D341Med (cell line): ENCODE measurements around the gene DHX16.
"Not testable (repeated sequence)": the region's sequence is repeated elsewhere in the genome, so short reads cannot be mapped to it uniquely, and the experiment has no call there.

Experiments
- DNase-seq: peaks from one replicate; pipeline ENCODE4 v3.0.0; 2012; ENCODE audit warnings: low spot score

The DHX16 gene

DNA sequence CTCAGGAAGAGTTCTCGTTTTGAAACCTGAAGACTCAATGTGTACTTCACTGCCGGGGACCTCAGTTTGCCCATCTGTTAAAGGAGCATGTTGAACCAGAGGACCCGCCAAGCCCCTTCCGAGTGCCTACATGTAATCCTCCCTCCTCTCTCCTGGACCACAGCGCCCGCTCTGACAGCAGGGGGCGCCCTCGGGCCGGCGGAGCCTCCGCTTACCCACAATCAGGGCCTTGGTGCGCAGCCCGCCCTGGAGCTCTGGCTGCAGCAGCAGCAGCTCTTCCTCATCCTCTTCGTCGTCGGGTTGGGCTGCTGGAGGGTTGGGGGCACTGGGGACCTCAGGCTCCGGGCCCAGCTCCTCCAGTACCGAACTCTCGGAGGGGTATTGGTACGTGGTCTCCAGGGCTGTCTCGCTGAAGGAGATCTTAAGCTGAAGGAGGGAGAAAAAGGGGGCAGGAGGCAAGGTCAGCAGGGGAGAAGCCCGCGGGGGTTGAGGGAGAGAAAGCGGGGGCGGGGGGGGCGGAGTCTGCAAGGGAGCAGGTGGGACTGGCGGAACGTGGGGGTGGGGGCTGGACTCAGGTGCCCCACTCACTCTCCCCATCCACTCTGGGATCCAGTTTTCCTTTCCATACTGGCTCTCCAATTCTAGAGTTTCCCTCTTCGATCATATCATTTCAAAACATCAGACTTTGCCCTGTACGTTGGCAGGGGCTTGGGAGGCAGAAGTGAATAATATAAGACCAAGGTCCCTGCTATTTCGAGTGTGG lies 6.3 kb upstream of the DHX16 start:
- DNase-seq, result peak; percentile 91

DNA sequence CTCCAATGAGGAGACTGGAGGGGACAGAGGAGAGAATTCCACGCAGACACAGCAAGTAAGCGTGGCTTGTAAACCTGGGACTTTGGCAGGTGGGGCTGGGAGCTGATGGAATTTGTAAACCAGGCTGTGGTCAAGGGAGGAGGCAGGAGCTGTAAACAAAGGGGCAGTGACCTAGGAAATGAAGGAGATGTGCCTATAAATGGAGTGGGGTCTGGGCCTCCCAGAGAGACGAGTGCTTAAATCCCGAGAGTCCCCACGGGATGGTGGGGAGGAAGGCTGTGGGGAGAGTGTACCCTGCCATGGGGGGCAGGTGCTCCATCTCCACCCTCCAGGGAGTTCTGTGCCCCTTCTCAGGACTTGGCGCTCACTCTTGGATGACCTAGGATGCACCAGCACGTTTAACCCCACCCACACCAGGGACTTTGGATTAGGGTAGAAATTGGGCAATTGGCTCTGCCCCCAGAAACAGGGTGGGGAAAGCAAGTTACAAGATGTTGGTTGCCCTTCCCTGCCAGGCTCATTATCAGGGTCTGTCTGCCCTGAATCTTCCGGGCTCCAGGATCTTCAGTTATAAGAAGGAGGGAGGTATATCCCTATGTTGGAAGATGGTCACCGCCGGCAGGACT lies 4.0 kb upstream of the DHX16 start:
- no peak for DNase-seq

DNA sequence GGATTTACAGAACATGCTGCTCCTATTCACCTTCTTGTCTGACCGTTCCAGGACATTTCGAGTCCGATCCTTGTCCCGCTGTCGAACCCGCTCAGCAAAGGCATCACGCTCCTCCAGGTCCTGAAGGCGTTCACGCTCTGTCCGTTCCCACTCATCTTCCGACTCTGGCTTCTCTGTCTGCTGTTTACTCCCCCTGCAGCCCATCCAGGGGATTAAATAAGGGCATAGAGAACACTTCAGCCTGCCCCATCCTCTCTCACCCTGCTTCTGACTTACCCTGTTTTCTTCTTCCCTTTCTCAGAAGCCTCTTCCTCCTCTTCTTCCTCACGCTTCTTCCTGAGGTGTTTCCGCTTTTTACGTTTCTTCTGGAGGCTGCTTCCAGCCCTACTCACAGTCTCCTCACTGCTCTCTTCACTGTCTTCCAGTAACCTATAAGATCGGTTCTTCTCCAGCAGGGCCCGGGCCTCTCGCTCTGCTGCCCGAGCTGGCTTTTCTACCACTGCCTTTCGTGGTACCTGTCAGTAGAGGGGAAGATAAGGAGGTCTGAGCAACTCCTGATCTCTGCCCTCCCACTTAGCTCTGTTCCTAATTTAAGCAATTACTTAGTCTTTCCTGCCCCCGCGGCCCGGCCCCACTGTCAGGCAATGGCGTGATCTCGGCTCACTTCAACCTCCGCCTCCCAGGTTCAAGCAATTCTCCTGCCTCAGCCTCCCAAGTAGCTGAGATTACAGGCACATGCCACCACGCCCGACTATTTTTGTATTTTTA lies 1.9 kb downstream of the DHX16 start:
- no peak for DNase-seq

DNA sequence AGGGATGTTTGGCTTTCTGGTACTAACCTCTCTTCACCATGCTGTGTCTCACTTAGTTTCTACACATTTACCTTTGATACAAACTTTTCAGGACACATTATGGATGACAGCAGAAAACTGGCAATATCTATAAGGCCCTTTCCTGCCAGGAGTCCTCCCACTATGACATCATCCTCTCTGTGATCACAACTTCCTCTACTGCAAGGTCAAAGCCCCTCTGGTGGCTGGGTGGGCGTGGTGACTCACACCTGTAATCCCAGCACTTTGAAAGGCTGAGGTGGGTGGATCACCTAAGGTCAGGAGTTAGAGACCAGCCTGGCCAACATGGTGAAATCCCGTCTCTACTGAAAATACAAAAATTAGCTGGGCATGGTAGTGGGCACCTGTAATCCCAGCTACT lies 6.5 kb downstream of the DHX16 start:
- DNase-seq, result not testable (repeated sequence)

DNA sequence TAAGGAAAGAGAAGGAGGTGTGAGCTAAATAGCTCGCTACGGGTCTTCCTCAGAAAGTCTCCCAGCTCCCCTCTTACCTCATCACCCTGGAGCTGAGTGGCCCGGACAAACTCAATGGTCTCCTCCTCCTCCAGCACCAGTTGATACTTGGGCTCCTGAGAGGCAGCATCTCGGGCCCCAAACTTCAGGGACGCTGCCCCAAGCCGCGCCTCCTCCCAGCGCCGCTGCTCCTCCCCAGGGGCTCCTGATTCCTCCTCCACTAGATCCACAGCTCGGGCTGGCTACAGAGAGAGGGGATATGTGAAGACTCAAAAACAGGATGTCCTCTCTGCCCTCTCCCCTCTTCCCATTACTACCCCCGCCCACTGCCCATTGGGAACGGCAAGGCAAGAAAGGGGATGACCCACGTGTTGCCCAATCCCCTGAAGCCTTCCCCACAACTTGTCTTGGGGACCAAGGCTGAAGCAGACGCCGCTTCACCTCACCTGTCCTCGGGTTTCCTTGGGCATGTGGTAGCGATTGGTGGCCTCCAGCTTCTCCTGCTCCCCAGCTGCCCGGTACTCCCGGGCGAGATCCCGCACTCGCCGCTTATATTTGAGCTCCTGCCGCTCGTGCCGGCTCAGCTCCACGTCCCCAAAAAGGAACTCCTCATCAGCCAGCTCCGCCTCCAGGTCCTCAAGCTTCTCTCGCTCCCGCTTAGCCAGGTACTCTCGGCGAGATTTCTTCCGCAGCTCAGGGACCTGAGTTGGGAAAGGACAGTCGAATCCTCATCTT lies 7.6 kb downstream of the DHX16 start:
- no peak for DNase-seq

DNA sequence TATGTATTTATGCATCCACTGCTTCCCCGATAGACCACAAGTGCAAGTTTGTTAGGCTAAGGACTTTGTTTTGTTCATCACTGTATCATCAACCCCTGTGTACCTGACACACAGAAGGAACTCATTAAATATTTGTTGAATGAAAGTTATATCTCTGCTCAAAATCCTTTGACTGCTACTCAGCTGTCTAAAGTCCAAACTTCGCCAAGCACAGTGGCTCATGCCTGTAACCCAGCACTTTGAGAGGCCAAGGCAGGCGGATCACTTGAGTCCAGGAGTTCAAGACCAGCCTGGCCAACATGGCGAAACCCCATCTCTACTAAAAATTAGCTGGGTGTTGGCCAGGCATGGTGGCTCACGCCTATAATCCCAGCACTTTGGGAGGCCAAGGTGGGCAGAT lies 14.9 kb downstream of the DHX16 start:
- not testable (repeated sequence) for DNase-seq

DNA sequence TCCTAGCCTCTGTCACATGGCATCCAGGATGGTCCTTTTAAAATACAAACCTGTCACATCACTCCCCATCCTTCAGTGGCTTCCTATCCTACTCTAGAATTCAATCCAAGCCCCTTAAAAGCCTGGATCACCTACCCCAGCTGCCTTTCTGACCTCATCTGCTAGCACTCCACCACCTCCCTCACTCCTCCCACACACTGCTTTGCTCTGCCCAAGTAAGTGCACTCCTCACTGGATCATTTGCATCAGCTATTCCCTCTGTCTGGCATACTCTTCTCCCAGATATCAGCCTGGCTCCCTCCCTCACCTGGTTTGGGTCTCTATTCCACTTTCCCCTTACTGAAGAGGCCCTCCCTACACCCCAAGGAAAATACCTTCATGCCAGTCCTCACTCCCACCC lies 15.4 kb downstream of the DHX16 start:
- no peak for DNase-seq

DNA sequence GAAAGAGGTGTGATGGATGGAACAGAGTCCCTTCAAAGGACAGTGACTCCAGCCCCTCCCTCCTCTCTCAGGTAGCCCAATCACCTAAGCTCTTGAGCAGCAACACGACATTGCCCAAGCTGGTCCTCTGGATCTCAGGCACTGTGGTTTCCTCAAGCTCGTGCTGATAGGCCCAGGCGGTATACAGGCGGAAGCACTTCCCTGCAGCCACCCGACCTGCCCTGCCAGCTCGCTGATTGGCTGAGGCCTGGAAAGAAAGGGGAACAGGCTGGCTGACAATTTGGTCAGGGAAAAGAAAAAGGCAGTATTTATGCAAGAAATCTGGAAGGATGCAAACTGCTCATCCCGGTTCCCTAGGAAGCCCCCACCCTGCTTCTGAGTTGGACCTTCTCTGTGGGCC lies 16.3 kb downstream of the DHX16 start:
- DNase-seq, result no peak

DNA sequence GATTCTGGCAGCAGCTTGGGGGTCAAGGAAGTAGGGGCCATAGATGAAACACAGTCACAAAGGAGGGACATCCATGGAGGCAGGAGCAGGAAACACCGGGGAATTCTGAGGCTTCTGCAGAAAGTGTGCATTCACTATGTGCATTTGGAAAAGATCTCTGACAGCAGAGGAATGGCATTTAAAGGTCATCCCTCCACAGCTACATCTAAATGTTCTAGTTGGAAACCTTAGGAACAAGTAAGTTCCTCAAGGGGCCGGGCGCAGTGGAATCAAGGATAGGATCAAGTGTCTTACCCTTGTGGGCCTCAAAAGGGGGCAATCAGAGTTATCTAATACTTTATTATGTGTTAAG lies 17.1 kb downstream of the DHX16 start:
- DNase-seq, result no peak

DNA sequence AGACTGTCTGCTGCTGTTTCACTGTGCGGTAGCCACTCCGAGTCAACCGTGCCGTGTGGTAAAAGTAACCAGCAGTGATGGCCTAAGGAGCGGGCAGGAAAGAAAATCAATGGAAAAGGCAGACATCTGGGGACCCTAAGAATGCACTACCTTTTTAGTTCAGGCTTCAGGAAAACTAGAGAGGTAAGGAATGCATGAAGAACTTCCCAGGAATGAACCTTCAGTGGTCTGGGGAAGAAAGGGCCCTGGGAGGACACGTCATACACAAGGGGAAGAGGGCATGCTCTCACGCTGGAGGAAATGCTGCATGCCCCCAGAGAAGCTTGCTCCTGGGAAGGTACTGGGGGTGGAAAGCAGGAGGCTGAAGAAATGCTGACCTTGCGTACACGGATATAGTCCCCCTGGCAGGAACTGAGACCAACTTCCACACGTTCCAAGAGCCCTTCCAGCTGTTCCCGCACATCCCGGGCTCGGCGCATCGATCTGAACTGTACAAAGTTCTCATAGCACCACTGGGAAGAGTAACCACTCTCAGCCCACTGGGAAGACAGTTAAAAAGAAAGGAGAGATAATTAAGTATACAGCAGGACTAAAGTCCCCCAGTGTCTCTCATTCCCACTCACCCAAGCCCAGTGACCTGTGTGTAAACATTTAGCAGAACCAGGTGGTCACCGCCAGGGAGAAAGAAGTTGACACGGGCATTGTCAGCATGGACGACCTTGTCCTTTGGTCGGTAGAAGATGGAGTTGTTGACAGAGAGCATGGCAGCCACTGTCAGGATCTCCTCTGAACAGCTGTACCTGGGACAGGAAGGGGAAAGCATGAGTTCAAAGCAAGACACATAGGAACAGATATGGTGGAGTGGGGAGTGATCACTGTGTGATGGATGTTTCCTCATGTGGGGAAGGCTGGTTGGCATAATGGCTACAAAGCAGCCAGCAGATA lies 17.7 kb downstream of the DHX16 start:
- no peak for DNase-seq

DNA sequence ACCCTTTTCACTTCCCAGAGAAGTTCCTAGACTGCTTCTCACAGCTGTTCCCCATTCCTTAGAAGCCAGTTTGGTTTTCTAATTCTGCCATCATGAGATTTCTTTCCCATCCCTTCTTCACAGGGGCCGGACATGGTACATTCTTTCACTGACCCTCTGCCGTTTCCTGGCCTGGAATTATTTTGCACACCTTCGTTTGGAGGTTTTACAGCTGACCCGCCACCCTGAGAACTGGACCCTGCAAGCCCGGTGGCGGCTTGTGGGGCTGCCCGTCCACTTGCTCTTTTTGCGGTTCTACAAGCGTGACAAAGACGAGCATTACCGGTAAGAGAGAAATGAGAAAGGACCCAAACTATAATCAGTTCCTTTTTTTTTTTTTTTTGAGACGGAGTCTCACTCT lies 21.7 kb downstream of the DHX16 start:
- no peak for DNase-seq

DNA sequence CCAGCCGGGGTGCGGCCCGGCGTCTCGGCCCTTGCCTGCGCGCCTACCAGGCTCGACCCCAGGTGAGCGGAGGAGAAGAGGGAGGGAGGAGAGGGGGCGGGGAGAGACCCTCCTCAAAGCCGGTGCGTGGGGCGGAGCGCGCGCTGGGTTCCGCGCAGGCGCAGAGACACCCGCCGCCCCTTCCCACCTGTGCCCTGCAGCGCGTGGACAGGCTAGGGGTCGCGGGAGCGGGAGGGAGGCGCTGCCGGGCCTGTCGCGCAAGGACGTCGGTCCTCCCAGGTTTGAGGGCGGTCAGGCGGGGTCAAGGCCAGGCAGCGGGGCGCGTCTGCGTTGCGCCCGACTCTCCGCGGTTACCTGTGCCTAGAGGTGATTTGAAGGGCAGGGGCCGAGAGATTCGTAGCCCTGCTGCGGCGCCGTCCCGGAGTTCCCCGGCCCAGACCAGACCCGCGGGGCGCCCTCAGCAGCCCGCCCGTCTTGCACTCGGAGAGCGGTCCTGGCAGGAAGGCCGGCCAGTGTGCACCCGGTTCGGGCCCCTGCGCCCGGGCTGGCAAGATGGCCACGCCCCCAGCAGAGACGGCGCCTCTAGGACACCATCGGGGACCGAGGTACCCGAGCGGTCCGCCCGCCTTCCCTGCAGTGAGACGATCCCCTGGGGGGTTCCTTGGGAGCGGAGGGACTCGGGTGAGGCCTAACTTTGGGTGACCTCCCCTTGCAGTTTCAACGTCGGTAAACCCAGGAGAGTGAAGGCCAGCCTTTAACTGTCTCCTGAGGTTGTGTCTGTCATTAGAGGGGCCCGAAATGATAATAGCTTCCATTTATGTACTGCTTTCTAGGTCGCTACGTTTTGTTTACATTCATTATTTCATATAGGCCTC lies 25.3 kb downstream of the DHX16 start:
- DNase-seq, result peak; percentile 94

DNA sequence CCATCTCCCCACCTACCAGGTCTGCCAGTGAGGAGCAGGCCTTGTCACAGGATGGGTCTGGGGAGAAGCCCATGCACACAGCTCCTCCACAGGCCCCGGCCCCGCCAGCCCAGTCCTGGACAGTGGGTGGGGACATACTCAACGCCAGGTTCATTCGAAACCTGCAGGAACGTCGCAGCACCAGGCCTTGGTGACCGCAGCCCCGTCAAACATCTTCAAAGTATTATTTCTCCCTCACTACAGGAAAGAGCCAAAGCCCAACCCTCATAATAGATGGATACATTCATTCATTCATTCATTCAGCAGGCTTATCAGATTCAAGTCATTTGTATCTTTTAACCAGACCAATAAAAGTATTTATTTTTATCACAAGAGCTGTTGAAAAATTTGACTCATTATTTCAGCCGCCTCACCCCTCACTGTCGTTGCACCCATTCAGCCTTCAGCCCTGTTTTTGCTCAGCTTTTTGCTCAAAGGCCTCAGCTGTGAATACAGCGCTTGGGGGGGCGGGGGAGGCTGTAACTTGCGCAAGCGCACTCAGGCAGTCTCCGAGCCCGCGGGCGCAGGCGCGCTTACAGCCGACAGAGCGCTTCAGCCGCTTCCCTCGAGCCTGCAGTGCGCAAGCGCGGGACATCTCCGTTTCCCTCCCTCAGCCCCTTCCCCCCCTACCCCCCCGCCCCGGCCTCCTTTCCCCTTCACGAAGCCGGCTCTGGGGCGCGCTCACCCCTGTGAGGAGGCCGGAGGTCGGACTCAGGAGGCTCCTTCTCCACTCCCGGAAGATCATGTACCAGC lies 26.2 kb downstream of the DHX16 start, which contains the start of gene C6orf136:
Gene C6orf136, plus strand, starts transcription at position 684 of the 792 bp plus-strand sequence. Its CDS starts 99 bp downstream, at position 783.
- DNase-seq, result peak; percentile 96

DNA sequence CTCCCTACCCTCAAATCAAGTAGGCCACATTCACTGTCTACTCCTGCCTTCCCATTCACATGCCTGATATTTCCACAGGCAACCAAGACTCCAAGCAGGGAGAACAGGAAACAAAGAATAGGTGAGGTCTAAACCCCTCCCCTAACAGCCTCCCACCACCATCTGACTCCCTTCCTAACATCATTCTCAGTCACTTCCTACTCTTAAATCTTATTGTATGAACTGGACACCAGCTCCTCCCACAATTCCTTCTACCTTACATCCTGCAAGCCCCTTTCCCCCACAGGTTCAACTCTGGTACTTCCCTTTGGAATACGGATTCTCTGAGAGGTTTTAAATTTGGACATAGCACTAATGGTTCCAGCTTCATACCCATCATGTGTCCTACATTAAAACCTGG lies 26.8 kb downstream of the DHX16 start:
- DNase-seq, result no peak

DNA sequence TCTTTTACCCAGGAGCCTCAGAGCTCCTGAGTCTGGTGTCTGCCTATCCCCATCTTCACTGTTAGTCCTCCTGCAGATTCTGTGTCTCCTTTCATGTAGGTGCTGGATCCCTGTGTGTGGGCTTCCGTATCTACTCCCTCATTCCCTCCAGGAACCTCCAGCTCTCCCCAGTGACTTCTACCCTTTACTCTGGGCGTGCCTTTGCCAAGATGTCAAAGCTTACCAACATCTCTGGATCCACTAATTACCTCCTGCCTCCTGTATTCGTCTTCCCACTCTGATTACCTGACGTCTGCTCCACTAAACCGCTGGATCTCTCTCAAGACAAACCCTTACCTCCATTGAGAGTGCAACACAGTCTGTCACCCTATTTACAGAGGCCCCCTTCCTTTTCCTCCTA lies 28.0 kb downstream of the DHX16 start:
- no peak for DNase-seq

DNA sequence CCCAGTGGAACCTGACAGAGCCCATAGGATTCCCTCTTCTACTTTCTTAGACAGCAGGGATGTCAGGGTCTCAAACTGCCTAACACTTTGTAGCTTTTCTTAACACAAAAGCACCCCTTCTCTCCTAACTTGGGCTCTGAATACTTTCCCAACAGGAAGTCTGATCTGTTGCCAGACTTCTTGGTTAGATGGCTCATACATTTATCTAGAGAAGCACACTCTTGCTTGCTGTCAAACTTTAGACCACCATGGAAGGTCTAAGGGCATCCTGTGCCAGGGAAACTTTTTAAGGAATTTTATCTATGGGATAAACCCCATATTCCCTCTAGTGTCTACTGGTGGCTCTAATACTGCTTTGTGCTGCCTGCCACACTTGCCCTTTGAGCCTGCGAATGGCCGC lies 29.1 kb downstream of the DHX16 start:
- no peak for DNase-seq

DNA sequence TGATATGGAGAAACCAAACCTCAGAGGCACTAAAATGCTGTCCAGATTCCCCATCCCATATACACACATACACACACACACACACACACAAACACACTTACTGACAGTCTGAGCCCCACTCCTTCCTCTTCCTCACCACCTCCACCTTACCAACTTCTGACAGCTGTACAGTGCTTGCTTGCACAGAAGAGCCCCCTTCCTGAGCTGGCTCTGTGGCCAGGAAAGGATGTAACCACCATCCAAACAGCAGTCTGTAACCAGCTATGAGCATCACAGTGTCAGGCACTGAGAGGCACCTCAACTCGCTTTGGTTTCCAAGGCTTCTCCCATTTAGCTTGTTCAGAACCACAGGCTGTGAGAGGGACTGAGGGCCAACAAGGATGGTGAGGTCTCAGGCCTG lies 31.8 kb downstream of the DHX16 start:
- no peak for DNase-seq

DNA sequence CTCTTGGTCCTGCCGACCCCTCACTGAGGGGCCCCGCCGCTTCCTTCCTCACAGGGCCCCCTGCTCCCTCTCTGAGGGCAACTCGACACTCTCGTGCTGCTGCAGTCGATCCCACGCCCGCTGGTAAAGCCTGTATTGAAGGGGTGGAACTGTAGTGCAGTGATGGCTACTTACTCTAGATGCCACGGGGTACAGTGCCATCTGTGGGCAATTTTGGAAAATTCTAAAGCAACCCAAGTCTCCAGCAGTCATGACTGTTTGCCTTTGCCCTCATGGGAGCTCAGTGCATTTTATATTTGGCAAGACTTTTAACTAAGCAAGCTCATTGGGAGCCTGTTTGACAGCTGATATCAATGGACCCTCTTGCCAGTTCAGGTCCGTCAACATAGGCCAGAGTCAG lies 32.3 kb downstream of the DHX16 start:
- DNase-seq, result no peak

DNA sequence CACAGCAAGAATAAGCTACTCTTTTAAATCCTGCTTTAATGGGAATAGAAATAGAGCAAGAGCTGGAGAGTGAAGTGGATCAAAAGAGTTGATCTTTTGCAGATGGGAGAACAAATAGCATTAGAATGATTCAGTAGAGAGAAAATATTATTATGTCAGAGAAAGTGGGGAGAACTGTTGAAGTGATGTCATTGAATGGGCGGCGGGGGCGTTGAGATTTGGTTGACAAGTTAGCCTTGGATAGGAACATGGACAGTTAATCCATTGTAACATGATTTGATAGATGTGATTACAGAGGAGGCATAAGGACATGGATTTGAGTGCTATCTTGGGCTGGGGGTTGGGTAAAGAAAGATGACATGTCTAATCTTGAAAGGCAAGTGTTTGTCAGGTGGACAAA lies 37.0 kb downstream of the DHX16 start:
- DNase-seq, result no peak
